ENCODE results near the gene CCR7.

CCR7 gene

DNA sequence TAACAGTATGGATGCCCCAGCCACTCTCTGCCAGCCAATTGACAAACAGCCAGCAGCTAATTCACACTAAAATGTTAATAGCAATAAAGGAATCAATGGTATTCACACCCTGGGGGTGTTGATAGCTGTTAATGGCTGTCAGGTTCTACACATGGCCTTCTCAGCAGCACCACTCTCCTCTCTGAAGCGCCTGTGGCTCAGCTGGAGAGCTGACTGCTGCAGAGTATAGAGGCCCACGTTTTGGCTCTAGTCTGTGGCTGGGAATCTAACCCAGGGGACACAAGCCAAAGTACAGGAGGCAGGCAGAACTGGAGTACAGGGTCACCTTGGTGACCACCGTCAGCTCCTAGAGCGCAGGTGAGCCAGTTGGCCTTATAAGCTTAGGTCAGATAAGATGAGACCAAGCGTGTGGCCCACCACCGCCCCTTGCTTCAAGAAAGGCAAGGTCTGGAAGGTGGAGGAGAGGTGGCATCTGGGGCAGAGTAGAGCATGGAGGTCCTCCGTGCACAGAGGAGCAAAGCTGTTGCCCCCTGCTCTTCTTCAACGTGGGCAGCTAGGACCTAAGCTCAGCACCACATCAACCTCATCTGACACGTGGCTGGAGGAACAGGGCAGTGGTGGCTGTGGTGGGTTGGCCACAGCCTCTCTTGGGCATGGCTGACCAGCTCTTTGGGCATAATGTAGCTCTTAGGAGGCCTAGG is 25.4 kb downstream of the CCR7 start:
- Histone ChIP-seq H3K9me3 (ENCODE audit: severe bottlenecking) (no peaks in the 10 kb centered on the region), H3K27ac (no peak overlapping the region), H3K36me3 (no peaks in the 10 kb centered on the region), H3K4me3 (ENCODE audit: low read depth, low read length) (no peak overlapping the region), H3K27me3 (ENCODE audit: insufficient read depth, low read depth, severe bottlenecking) (no peaks in the 10 kb centered on the region)
- no peak for DNase-seq
- TF ChIP-seq, protein P1, sequence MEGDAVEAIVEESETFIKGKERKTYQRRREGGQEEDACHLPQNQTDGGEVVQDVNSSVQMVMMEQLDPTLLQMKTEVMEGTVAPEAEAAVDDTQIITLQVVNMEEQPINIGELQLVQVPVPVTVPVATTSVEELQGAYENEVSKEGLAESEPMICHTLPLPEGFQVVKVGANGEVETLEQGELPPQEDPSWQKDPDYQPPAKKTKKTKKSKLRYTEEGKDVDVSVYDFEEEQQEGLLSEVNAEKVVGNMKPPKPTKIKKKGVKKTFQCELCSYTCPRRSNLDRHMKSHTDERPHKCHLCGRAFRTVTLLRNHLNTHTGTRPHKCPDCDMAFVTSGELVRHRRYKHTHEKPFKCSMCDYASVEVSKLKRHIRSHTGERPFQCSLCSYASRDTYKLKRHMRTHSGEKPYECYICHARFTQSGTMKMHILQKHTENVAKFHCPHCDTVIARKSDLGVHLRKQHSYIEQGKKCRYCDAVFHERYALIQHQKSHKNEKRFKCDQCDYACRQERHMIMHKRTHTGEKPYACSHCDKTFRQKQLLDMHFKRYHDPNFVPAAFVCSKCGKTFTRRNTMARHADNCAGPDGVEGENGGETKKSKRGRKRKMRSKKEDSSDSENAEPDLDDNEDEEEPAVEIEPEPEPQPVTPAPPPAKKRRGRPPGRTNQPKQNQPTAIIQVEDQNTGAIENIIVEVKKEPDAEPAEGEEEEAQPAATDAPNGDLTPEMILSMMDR (IDR thresholded peaks at IDR 0.05; ENCODE audit: low read depth, low read length): no peak

DNA sequence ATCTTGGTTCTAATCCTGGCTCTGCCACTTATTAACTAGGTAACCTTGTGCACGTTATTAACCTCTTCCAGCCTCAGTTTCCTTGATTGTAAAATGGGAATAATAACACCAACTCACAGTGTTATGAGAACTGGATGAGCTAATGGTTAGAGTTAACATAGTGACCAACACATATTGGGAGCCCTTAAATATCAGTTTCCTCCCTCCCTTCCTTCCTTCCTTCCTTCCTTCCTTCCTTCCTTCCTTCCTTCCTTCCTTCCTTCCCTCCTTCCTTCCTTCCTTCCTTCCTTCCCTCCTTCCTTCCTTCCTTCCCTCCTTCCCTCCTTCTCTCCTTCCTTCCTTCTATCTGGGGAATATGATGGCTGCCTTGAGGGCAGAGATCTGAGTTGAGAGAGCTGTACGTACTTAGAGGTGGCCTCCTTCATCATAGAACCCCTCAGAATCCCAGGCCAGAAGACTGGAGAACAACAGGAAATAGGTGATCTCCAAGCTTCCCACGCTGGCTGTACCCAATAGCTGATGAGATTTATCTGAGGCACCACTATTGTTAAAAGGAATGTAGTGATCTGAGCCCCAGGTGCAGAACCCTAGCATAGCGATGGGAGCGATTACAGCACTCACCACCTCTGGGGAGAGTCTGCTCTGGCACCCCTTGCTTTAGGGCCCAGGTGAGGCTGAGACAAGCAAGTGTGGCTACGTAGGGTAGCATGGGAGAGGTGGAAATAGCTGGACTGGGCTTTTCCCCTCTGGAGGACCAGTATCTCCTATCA is 26.2 kb downstream of the CCR7 start:
- Histone ChIP-seq H3K27me3 (ENCODE audit: insufficient read depth, low read depth, severe bottlenecking) (no peaks in the 10 kb centered on the region), H3K4me3 (ENCODE audit: low read depth, low read length) (no peak overlapping the region), H3K9me3 (ENCODE audit: severe bottlenecking) (no peaks in the 10 kb centered on the region), H3K36me3 (no peaks in the 10 kb centered on the region), H3K27ac (no peak overlapping the region)
- no peak for DNase-seq
- TF ChIP-seq, protein P1 (IDR thresholded peaks at IDR 0.05; ENCODE audit: low read depth, low read length): no peak

DNA sequence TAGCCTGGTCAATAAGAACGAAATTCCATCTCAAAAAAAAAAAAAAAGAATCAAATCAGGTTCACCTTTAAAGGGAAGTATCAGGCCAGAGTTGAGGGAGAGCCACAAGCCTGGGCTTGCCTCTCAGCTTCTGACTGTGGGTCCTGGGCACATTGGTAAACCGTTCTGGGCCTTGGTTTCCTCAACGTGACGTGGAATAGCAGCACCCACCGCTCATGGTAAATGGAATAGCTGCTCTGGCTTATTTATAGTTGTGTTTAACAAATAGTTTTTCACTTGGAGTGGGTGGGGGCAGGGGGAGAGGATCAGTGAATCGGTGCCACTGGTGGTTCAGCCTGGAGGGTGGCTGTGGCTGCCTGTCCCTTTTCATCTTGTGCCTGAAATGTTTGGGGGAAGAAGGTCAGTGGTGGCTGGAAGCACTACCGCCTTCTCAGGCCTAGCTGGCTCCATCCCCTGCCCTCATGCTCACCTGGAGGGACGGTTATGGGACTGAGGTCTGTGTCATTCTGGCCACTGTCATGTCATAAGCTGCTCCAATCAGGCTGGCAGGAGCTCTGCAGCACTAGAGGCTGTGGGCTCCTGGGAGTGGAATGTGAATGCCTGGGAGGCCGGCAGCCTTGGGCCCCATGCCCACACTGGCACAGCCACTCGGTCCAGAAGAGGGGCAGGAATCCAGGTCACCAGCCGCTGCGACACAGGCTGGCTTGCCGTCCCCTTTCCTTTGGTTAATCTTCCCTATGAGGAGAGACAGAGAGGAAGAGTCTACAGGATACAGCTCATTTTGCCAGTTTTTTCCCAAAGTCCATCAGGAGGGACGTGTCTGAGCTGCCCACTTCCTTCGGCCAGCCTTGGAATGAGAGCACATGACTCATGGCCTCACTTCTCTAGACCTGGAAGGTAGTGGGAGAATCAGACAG is 27.0 kb downstream of the CCR7 start:
- H3K36me3 ChIP-seq: no peaks in the 10 kb centered on the region
- no peaks in the 10 kb centered on the region for H3K27me3 ChIP-seq (ENCODE audit: insufficient read depth, low read depth, severe bottlenecking)
- H3K4me3 ChIP-seq (ENCODE audit: low read depth, low read length): no peak overlapping the region
- no peak for DNase-seq
- H3K27ac ChIP-seq: peak overlapping the region; percentile 33; the same call in 1 of the 2 replicates
- no peaks in the 10 kb centered on the region for H3K9me3 ChIP-seq (ENCODE audit: severe bottlenecking)
- TF ChIP-seq, protein P1 (IDR thresholded peaks at IDR 0.05; ENCODE audit: low read depth, low read length): no peak

DNA sequence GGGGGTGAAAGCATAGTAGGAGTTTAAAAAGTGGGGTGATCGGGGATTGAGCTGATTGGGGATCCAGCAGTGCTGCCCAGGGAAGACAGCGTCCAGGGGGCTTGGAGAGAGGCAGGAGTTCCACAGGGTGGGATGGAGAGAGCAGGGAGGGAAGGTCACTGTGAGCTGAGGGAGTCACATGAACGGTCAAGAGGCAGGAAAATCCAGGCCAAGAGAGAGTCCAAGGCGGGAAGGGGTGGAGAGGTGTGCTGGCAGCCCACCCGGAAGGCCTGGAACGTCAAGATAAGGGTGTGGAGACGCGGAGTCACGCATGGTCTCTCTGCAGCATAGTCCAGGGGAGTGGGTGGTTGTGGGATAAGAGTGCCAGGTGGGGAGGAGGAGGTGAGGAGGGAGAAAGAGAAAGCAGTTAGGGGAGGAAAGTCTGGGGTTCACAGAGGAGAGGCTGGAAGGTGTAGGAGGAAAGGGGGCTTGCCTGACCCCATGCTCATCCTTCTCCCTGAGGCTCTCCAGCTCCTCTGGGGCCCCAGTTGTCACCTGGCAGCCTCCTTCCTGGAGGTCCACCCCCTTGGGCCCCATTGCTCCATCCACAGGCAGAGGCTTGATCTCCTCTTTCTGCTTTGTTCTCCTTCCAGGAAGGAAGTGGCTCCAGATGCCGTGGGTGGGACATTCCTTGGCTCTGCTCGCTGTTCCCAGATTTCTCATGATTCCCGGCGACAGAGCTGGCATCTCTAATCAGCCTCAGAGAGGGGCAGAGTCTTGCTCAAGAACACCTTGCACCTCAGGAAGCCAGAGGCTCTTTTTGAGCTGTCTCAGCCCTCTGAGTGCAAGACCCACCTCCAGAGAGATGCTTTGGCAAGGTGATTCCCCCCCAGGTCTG is 28.7 kb downstream of the CCR7 start:
- TF ChIP-seq, protein P1 (IDR thresholded peaks at IDR 0.05; ENCODE audit: low read depth, low read length): no peak
- Histone ChIP-seq H3K4me3 (ENCODE audit: low read depth, low read length) (no peak overlapping the region), H3K36me3 (no peaks in the 10 kb centered on the region), H3K27ac (no peak overlapping the region), H3K9me3 (ENCODE audit: severe bottlenecking) (no peaks in the 10 kb centered on the region), H3K27me3 (ENCODE audit: insufficient read depth, low read depth, severe bottlenecking) (no peaks in the 10 kb centered on the region)
- DNase-seq: no peak

DNA sequence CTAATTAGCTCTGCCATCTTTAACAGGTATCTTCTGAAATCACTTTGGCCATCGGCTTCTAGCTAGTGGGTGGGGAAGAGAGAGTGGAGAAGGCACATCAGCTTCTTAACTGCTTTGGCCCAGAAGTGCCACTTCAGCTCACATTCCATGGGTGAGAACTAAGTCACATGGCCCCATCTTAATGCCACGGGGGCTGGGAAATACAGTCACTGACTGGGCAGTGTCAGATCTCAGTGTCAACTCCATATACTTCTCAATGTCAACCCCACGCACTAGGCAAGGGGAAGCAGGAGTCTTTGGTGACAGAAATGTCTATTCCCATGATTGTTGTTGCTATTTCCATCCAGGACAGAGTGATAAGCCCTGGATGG is 29.4 kb downstream of the CCR7 start:
- H3K36me3 ChIP-seq: no peaks in the 10 kb centered on the region

More for the DNA sequence above, 29.4 kb downstream of the CCR7 start:
- no peak overlapping the region for H3K4me3 ChIP-seq (ENCODE audit: low read depth, low read length)
- no peak for DNase-seq
- TF ChIP-seq, protein P1 (IDR thresholded peaks at IDR 0.05; ENCODE audit: low read depth, low read length): no peak
- H3K9me3 ChIP-seq (ENCODE audit: severe bottlenecking): no peaks in the 10 kb centered on the region
- no peaks in the 10 kb centered on the region for H3K27me3 ChIP-seq (ENCODE audit: insufficient read depth, low read depth, severe bottlenecking)
- H3K27ac ChIP-seq: no peak overlapping the region
